Hepatocyte (in vitro differentiated cells): ENCODE data around the gene CHRNA4.

Source experiments
- EZH2 ChIP-seq: fragments of 200-600 bp; sonication (generic); IDR thresholded peaks from 2 replicates; pipeline ENCODE4 v1.6.1; 2016; ENCODE audit warnings: antibody characterized with exemption, mild to moderate bottlenecking, borderline replicate concordance
- TF ChIP-seq, protein P1 (sequence below): fragments of 200-600 bp; sonication (generic); IDR thresholded peaks from 2 replicates; pipeline ENCODE4 v1.5.1; 2016; ENCODE audit warnings: antibody characterized with exemption, mild to moderate bottlenecking; ENCODE audit not compliant: poor library complexity

GRCh38 chr20:63311833-63312243, 49.3 kb downstream of the CHRNA4 start:
- TF ChIP-seq, protein P1, sequence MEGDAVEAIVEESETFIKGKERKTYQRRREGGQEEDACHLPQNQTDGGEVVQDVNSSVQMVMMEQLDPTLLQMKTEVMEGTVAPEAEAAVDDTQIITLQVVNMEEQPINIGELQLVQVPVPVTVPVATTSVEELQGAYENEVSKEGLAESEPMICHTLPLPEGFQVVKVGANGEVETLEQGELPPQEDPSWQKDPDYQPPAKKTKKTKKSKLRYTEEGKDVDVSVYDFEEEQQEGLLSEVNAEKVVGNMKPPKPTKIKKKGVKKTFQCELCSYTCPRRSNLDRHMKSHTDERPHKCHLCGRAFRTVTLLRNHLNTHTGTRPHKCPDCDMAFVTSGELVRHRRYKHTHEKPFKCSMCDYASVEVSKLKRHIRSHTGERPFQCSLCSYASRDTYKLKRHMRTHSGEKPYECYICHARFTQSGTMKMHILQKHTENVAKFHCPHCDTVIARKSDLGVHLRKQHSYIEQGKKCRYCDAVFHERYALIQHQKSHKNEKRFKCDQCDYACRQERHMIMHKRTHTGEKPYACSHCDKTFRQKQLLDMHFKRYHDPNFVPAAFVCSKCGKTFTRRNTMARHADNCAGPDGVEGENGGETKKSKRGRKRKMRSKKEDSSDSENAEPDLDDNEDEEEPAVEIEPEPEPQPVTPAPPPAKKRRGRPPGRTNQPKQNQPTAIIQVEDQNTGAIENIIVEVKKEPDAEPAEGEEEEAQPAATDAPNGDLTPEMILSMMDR = no peak
- no peak for TF ChIP-seq EZH2
